SK-N-MC (cell line): ENCODE data around the gene SLC35G6.

Source experiments
- EZH2 ChIP-seq: fragments of 200-600 bp; sonication (generic); IDR thresholded peaks from one replicate; pipeline ENCODE4 v1.6.1; 2017; ENCODE audit warnings: antibody characterized with exemption
- FOXP2 ChIP-seq: optimal IDR thresholded peaks from 2 replicates; pipeline ENCODE3; 2011; ENCODE audit warnings: mild to moderate bottlenecking, moderate library complexity; ENCODE audit not compliant: insufficient read depth; ENCODE audit errors: extremely low read length, control extremely low read depth
- POLR2AphosphoS5 ChIP-seq: IDR thresholded peaks from 2 replicates; pipeline ENCODE4 v1.6.1; 2012; ENCODE audit warnings: mild to moderate bottlenecking, low read depth, low read length, borderline replicate concordance

DNA sequence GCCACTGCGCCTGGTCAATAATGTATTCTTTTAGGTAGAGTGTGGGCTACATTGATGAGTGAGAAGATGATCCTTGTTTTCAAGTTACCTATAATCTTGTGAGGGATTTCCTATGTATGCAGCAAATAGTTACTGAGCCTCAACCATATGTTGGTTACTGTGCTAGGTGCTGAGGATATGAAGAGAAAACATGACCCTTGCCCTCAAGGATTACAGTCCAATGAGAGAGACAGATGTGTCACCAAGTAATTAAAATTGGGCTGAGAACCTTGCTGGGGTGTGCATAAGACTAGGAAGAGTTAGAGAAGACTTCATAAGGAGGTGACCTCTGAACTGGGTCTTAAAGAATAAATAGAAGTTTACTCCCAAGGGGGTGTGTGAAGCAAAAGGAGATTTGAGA, 10.3 kb downstream of the SLC35G6 start:
- TF ChIP-seq EZH2 (no peak), POLR2AphosphoS5 (no peak), FOXP2 (no peak)
